ENCODE measurements around the gene CAPN8.

The CAPN8 gene

GRCh38 chr1:223654083-223654482 is 11.4 kb downstream of the CAPN8 start:
- DNase-seq (ENCODE audit: low spot score) = no peak

GRCh38 chr1:223653431-223653830 is 12.1 kb downstream of the CAPN8 start:
- DNase-seq (ENCODE audit: low spot score) = no peak

GRCh38 chr1:223653015-223653414 is 12.5 kb downstream of the CAPN8 start:
- DNase-seq (ENCODE audit: low spot score) = no peak

DNA sequence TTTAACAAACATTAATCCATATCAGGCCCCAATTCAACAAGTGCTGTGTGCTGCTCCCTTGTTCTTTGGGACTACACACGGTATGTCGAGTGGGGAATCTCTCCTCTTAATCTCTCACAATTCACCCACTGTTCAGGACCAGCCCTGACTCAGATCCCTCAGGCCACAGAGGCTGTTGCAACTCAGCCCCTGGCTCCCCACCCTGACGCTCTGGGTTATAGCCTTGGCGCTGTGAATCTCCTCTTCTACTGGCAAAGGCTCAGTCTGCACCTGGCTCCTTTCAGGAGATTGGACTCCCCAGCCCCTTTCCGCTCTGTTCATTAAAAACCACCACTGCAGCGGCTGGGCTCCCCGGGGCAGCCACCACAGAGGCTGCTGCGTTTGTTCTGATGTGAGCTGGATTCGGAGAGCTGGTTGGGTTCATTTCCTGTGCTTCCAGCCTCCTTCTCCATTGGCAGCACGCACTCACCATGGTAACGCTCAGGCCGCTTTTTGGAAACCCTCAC is 13.0 kb downstream of the CAPN8 start:
- DNase-seq (ENCODE audit: low spot score) = no peak

- DNase-seq (ENCODE audit: low spot score) = no peak
These were observed 14.1 kb downstream of the CAPN8 start for GRCh38 chr1:223651291-223651991.

DNA sequence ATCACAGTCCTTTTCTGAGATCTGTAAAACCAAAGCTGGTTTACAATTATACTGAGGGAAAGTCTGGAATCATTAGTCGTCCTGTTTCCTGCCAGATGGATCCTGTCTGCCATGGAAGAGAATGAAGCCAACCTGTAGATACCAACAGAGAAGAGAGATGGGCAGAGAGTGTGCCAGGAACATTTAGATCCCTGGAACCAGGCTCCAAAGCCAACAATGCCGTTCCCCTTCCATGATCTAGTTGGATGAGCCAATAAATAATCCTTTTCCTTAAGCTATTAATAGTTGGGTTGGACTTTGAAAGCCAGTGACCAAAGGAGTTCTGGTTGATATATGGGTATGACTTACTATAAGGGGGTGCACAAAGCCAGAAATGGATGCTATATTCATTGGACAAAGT is 15.0 kb downstream of the CAPN8 start:
- DNase-seq (ENCODE audit: low spot score) = no peak

GRCh38 chr1:223649222-223649621 is 16.3 kb downstream of the CAPN8 start:
- DNase-seq (ENCODE audit: low spot score) = no peak

- no peak for DNase-seq (ENCODE audit: low spot score)
These were observed 18.3 kb downstream of the CAPN8 start for GRCh38 chr1:223647249-223647648.

DNA sequence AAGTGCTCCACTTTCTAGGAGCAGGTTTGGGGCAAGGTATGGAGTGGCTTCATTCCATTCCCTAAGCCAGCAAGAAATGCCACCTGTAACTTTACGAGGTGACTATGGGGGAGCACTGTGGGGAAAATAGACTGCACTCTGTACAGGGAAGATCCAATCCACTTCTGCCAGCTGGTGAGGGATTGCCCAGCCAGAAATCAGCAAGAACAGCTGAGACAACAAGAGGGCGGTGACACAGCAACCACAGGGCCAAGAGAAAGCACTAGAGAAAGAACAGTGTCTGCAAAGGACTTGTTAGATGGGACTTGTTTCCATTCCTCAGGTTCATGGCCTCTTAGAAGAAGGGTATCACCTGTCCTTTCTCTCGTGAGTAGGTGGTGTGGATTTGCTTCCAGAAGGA is 19.6 kb downstream of the CAPN8 start:
- DNase-seq (ENCODE audit: low spot score) = no peak

- no peak for DNase-seq (ENCODE audit: low spot score)
These were observed 23.3 kb downstream of the CAPN8 start for GRCh38 chr1:223642237-223642636.

DNA sequence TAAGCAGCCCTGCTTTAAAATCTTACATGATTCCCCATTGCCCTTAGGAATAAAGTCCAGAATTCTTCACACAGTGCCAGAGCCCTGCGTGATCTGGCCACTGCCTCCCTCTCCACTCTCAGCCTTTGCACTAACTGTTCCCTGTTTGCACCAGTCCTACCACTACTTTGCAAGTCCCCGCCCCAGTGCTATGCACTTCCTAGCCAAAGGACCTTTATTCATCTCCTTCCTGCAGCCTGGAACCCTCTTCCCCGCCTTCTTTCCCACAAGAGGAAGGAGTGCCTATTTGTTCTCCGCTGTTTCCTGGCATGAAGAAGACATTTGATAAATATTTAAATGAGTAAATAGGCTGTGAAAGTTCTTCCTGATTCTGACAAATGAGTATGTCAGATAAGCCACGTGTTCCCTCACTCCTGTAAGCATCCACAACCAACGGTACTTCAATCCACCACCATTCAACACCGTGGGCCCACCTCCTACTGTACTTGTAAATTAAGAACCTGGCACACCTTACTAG is 23.9 kb downstream of the CAPN8 start:
- no peak for DNase-seq (ENCODE audit: low spot score)

DNA sequence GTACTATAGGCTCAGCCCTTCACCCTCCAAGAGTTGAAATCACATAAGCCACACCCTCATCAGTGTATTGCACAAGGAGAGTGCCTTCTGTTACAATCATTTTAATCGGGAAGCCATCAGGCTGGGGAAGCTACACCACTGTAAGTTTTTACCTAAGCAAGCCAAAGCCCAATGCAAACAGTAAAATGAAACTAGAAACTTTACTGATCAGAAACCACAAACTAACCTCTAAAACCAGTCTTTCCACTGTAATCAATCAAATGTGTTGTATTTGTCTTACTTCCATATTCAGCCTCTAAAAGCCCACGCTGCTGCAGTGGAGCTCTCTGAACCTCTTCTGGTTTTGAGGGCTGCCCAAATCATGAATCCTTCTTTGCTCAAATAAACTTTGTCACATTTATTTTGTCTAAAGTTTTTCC is 26.2 kb downstream of the CAPN8 start:
- no peak for DNase-seq (ENCODE audit: low spot score)

GRCh38 chr1:223635236-223635635 is 30.3 kb downstream of the CAPN8 start:
- DNase-seq (ENCODE audit: low spot score) = no peak

- DNase-seq (ENCODE audit: low spot score) = no peak
These were observed 31.1 kb downstream of the CAPN8 start for GRCh38 chr1:223634423-223634822.

DNA sequence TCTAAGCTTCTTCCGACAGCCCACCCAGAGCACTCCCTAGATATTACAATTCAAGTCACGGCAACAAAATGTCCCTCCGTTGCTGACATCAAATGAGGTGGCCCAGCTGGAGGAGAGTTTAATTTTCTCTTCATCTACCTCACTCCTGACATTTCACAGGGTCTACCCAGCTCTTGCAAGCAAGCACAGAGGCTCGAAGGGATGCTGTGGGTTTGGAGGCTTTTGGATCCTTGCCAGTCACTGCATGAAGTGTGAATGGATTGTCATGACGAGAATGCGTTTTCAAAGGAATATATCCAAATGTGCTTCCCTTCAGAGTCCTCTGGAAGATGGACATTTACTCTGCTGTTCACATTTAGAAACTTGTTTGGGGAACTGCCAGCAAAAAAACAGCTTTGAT is 33.5 kb downstream of the CAPN8 start:
- no peak for DNase-seq (ENCODE audit: low spot score)

DNA sequence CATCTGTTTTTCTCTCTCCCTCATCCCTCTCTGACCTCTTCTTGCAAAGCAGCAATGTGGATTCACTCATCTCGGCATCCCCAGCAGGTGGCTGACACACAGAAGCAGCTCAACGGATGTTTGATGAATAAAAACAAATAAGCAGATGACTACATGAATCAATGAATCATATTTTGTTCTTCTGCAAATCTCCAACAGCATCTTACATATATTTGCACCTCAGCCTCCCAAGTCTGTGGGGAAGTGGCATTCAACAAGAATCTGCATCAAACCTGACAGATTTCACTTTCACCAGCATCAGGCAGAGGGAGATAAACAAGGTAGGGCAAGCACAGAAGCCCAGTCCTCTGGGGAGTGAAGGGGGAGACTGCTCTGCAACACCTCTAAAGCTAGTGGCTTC is 34.0 kb downstream of the CAPN8 start:
- no peak for DNase-seq (ENCODE audit: low spot score)

- no peak for DNase-seq (ENCODE audit: low spot score)
These were observed 36.4 kb downstream of the CAPN8 start for GRCh38 chr1:223629126-223629457.

DNA sequence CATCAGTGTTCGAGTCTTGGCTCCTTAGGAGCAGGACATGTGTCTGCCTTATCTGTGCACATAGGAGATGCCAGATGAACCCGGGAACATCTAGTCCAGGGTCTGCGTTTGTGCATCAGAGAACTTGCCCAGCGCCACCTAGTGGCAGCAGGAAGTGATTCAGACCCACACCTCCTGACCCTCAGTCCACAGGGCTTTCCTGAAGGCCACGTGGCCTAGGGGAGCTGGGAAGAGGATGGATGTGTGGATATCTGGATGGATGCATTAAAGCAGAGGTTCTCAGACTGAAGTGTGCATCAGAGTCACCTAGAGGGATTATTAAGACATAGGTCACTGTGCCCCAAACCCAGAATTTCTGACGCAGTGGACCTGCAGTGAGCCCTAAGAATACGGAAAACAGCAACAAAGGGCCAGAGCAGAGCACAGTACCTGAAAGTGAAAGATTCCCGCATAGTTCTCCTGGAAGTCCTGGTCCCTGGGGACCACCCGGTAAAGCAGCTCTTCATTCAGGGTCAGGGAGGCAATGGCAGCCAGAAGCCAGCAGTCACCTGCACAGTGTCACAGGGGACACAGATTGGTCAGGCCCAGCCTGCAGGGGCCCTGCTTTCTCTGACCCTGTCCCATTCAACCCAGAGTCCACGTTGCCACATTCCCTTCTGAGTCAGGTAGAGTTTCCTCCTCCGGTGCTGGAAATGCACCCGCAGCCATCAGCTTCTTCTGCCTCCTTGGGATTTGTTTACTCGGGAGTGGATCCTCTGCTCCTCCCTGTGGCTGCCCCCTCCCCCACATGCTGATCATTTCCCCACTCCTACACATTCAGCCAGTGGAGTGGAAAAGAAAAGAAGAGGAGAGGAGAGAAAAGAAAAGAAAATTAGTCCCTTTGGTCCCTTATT is 37.0 kb downstream of the CAPN8 start:
- peak; percentile 67 for DNase-seq (ENCODE audit: low spot score)

DNA sequence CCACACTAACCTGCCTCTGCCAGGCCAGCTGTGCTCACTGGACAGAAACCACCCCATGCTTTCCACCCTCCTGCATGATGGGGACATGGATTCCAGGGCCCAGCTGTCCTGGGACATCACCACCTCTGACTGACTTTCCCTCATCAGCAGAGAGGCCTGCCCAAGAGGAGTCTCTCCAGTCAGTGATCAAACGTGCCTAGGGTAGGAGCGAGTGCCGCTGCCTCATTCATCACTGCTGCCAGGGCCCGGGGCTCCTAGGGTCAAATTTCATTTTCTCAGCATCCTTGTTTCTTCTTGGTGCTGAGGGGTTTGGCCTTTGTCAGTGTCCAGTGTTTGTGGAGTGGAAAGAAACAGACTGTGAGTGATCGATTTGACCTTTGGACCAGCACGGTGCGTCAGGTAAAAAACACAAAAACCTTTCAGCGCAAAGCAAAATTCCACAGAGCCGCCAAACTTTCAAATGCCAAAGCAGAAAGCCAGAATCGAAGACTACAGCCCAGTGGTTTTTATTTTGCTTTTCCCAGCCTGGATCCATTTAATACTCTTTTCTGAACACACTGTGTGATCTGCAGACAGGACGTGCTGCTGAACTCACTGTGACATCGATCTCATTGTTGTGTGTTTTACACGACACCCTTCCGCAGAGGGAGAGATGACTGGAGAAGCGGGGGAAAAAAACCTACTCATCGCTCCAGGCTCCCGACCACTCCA is 43.2 kb downstream of the CAPN8 start:
- no peak for DNase-seq (ENCODE audit: low spot score)

- no peak for DNase-seq (ENCODE audit: low spot score)
These were observed 44.2 kb downstream of the CAPN8 start for GRCh38 chr1:223621312-223621734.

DNA sequence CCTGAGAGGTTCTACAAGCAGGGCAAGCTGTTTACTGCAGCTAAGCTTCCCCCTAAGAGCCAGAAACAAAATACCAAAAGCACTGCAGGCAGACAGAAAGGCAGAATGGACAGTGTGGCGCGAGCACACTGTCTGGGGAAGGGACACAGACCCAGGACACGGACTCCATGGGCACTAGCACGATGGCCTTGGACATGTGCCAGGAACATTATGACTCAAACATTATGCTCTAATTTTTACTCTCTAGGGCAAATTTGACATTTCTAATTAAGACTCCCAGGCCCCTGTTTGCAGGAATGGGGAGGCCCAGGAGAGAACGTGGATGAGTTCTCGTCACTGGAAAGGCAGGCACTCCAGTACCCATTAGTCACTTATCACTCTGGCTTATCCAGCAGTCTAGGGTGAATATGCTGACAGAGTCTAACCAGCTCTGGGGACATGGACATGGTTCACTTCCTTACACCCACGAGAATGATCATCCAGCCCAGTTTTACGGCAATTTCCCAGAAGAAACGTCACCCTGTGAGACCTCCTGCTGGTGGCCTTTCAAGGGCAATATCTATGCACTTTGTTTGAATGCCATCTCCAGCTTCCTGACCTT is 45.1 kb downstream of the CAPN8 start:
- DNase-seq (ENCODE audit: low spot score) = no peak

DNA sequence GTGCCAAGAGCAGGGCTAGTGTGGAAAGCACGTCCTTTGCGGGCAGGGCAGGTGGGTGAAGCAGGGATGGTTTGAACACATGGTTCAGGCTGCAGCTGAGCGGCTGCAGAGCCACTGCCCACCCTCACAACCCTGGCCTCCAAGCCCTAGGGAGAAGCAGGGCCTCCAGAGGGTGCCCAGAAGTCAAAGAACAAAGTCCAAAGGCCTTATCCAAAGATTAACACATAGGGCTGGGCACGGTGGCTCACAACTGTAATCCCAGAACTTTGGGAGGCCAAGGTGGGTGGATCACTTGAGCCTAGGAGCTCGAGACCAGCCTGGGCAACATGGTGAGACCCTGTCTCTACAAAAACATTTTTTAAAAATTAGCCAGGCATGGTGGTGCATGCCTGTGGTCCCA is 46.8 kb downstream of the CAPN8 start:
- no peak for DNase-seq (ENCODE audit: low spot score)
